Transverse colon (tissue), 4 donors: Measurements from ENCODE around the gene EBLN2. TPM values are rescaled to one million over a fixed set of nuclear protein-coding genes. Genes with fewer than 3 reads are reported as not detected.

Experiments used
- DNase-seq: peaks from one replicate; pipeline ENCODE4 v3.0.0-alpha.2; 2019
- H3K27ac ChIP-seq, 4 donors: fragments of 200-600 bp; sonication (generic); 2 replicates each; pipeline ENCODE4 v1.5.1; 2016 to 2018; ENCODE audit warnings: inconsistent platforms in 4 of 4
- H3K27me3 ChIP-seq: fragments of 200-600 bp; sonication (generic); 2 replicates; pipeline ENCODE4 v1.5.1; 2017; ENCODE audit warnings: inconsistent platforms
- H3K36me3 ChIP-seq, 4 donors: fragments of 200-600 bp; sonication (generic); 2 replicates each; pipeline ENCODE4 v1.5.1; 2017 to 2019; ENCODE audit warnings: inconsistent platforms in 4 of 4
- H3K4me1 ChIP-seq, 4 donors: fragments of 200-600 bp; sonication (generic); 2 replicates each; pipeline ENCODE4 v1.5.1; 2017 to 2020; ENCODE audit warnings: inconsistent platforms in 4 of 4
- H3K4me3 ChIP-seq, 4 donors: fragments of 200-600 bp; sonication (generic); 1 replicate in 1 of 4; 2 replicates in 3 of 4; pipeline versions ENCODE4 v1.5.1 to v1.6.1; 2017 to 2019; ENCODE audit warnings: inconsistent platforms in 4 of 4
- H3K9me3 ChIP-seq, 2 donors: fragments of 200-600 bp; sonication (generic); 2 replicates each; pipeline ENCODE4 v1.5.1; 2017 to 2019; ENCODE audit warnings: inconsistent platforms in 2 of 2
- EP300 ChIP-seq: sonication (generic); formaldehyde crosslinking; IDR thresholded peaks from one replicate; pipeline ENCODE4 v1.6.1; 2017; ENCODE audit warnings: antibody characterized with exemption, low read depth
- POLR2A ChIP-seq: fragments of 450-650 bp; IDR thresholded peaks from one replicate; pipeline ENCODE4 v1.6.1; 2016; ENCODE audit warnings: antibody characterized with exemption, mild to moderate bottlenecking, moderate library complexity
- POLR2AphosphoS5 ChIP-seq, 3 donors: sonication (generic); formaldehyde crosslinking; IDR thresholded peaks; one replicate each; pipeline ENCODE4 v1.6.1; 2016; ENCODE audit warnings: antibody characterized with exemption in 3 of 3
- WGBS, 2 donors: methylation state at CpG; one replicate each; pipeline ENCODE4 v1.1.5; 2018; ENCODE audit warnings: low coverage in 1 of 2; 5-methylcytosine and 5-hydroxymethylcytosine counted together
- in situ Hi-C, 4 donors: fragments of 200-750 bp; cut with MboI; loops; one replicate each; pipeline versions ENCODE4 v1.15.0 to v1.15.1; 2017; ENCODE audit warnings: low sequenced_read_pairs in 3 of 4, low pct_ligation_motif_present in 1 of 4, low pct_unique_long_range_greater_than_20kb in 1 of 4
- intact Hi-C: fragments of 100-400 bp; cut with DNase I; formaldehyde crosslinking; loops from one replicate; pipeline ENCODE4 v1.15.1; 2023; ENCODE audit warnings: low total_unique reads
- total RNA-seq, 4 donors: library from RNA; depleted of rRNA; stranded (reverse); fragments of >200 nt; gene quantifications; one replicate each; pipeline ENCODE4 v1.1.0, GENCODE V29; 2016
- TF ChIP-seq, protein P1 (sequence below), 5 experiments: fragments of 200-600 bp in 3 of 5; fragments of 450-650 bp in 2 of 5; sonication (generic) in 3 of 5; IDR thresholded peaks; 1 replicate in 2 of 5; 2 replicates in 3 of 5; pipeline ENCODE4 v1.5.1; 2016 to 2017; ENCODE audit warnings: antibody characterized with exemption in 5 of 5, inconsistent platforms in 3 of 5, mild to moderate bottlenecking in 2 of 5, moderate library complexity in 1 of 5

Gene EBLN2
- total RNA-seq, 4 donors from 2014 or later, result 4.5 to 19.4 (median 13.7) TPM

DNA sequence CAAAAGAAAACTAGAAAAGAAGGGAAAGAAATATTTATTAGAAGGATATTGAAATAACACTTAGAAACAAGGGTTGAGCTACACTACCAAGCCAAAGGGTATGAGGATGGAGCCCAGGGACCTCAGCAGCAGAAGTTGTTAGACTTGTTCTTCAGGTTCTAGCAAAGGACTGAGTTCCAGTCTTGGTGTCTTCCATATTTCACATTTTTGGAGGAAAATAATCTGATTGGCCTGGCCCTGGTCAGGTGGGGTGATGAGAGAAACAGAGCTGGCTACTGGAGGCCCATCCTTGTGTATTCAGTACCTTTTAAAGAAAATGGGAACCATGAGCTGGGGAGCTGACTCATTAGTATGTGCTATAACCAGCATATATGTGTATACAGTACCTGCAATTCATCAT lies 36.6 kb upstream of the EBLN2 start:
- Histone ChIP-seq H3K9me3 (no peaks in the 10 kb centered on the region), H3K27ac (peak overlapping the region in 3 of 4 donors; percentile 34 to 48 (median 40)), H3K36me3 (no peaks in the 10 kb centered on the region), H3K4me3 (no peak overlapping the region), H3K27me3 (no peaks in the 10 kb centered on the region), H3K4me1 (peaks cover 16 to 90% (median 58%) of the 10 kb centered on the region in 4 donors)
- intact Hi-C loops (no loop called here), in situ Hi-C loops (no loop called here)
- TF ChIP-seq POLR2AphosphoS5 (IDR thresholded peaks at IDR 0.05) (no peak), POLR2A (no peak), EP300 (no peak)
- TF ChIP-seq, protein P1, sequence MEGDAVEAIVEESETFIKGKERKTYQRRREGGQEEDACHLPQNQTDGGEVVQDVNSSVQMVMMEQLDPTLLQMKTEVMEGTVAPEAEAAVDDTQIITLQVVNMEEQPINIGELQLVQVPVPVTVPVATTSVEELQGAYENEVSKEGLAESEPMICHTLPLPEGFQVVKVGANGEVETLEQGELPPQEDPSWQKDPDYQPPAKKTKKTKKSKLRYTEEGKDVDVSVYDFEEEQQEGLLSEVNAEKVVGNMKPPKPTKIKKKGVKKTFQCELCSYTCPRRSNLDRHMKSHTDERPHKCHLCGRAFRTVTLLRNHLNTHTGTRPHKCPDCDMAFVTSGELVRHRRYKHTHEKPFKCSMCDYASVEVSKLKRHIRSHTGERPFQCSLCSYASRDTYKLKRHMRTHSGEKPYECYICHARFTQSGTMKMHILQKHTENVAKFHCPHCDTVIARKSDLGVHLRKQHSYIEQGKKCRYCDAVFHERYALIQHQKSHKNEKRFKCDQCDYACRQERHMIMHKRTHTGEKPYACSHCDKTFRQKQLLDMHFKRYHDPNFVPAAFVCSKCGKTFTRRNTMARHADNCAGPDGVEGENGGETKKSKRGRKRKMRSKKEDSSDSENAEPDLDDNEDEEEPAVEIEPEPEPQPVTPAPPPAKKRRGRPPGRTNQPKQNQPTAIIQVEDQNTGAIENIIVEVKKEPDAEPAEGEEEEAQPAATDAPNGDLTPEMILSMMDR (IDR thresholded peaks at IDR 0.05), result no peak
- DNase-seq, result no peak

DNA sequence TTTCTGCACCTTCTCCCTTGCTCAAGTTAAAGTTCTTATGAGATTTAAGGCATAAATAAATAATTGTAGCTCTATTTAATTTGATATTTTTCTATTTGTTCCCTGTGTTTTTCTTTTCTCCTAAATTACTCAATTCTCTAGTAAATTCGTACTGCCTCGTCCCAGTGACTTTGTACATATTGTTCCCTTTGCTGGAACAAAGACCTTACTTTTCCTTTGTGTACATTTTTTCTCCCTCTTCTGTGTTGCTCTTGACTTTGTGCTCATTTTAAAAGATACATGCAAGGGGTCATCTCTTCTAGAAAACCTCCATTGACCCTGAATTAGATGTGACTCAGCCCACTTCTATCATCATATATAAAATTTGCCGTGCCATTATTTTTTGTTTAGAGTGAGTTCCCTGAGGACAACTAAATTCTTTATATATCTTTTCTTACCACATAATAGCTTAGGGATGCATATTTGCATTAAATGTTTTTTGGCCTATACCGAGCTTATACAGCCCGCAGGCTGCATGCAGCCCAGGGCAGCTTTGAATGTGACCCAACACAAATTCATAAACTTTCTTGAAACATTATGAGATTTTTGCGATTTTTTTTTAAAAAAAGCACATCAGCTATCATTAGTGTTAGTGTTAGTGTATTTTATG lies 35.2 kb upstream of the EBLN2 start:
- 58 to 62% methylated on average over 5 to 6 of the region's 6 CpGs for WGBS, 2 donors
- H3K27me3 ChIP-seq, result no peaks in the 10 kb centered on the region
- DNase-seq, result no peak
- in situ Hi-C loops (no loop called here), intact Hi-C loops (no loop called here)
- TF ChIP-seq POLR2AphosphoS5 (IDR thresholded peaks at IDR 0.05) (no peak), POLR2A (no peak), EP300 (no peak)
- TF ChIP-seq, protein P1 (IDR thresholded peaks at IDR 0.05), result no peak
- H3K4me1 ChIP-seq, result peaks cover 12 to 78% (median 51%) of the 10 kb centered on the region in 4 donors
- H3K27ac ChIP-seq, result peak overlapping the region; percentile 5 to 48 (median 38)
- H3K4me3 ChIP-seq, result no peak overlapping the region
- H3K9me3 ChIP-seq, result no peaks in the 10 kb centered on the region
- H3K36me3 ChIP-seq, result no peaks in the 10 kb centered on the region

DNA sequence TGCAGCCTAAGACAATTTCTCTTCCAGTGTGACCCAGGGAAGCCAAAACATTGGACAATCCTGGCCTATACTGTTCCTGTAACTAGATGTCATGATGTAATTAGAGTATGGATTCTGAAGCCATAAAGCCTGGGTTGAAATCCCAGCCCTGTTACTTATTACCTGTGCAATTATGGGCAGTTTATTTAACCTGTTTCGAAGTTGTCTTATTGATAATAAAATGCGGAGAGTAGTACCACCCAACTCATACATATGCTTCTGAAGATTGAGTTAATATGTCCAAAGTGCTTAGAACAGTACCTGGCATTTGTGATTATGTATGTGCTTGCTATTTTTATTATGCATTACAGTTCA lies 34.7 kb upstream of the EBLN2 start:
- 20 to 26% methylated on average over 1 to 2 of the region's 2 CpGs for WGBS, 2 donors
- in situ Hi-C loops, result no loop called here
- no peak for DNase-seq
- intact Hi-C loops, result no loop called here
- H3K36me3 ChIP-seq, result no peaks in the 10 kb centered on the region
- no peak overlapping the region for H3K4me3 ChIP-seq
- TF ChIP-seq POLR2AphosphoS5 (IDR thresholded peaks at IDR 0.05), result no peak
- H3K9me3 ChIP-seq, result no peaks in the 10 kb centered on the region
- H3K27ac ChIP-seq, result peak overlapping the region in 3 of 4 donors; percentile 34 to 48 (median 43)
- H3K27me3 ChIP-seq, result no peaks in the 10 kb centered on the region
- peaks cover 12 to 79% (median 48%) of the 10 kb centered on the region in 4 donors for H3K4me1 ChIP-seq

DNA sequence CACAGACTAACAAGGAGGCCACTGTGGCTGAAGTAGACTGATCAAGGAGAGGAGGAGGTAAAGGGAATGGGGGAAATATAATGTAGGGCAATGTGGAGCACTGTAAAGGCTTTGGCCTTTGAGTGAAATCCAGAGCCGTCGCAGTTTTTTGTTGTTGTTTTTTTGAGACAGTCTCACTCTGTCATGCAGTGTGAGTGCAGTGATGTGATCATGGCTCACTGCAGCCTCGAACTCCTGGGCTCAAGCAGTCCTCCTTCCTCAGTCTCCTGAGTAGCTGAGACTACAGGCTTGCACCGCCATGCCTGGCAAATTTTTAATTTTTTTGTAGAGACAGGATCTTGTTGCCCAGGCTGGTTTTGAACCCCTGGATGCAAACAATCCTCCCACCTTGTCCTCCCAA lies 32.7 kb upstream of the EBLN2 start:
- no peaks in the 10 kb centered on the region for H3K27me3 ChIP-seq
- WGBS, 2 donors, result 62 to 85% methylated on average over 4 of the region's 4 CpGs
- intact Hi-C loops, result no loop called here
- no peak overlapping the region for H3K4me3 ChIP-seq
- H3K27ac ChIP-seq, result no peak overlapping the region
- TF ChIP-seq POLR2AphosphoS5 (IDR thresholded peaks at IDR 0.05) (no peak), POLR2A (no peak), EP300 (no peak)
- TF ChIP-seq, protein P1 (IDR thresholded peaks at IDR 0.05), result no peak
- peaks cover 9 to 84% (median 57%) of the 10 kb centered on the region in 4 donors for H3K4me1 ChIP-seq
- DNase-seq, result no peak
- in situ Hi-C loops, result no loop called here
- no peaks in the 10 kb centered on the region for H3K9me3 ChIP-seq
- H3K36me3 ChIP-seq, result no peaks in the 10 kb centered on the region

DNA sequence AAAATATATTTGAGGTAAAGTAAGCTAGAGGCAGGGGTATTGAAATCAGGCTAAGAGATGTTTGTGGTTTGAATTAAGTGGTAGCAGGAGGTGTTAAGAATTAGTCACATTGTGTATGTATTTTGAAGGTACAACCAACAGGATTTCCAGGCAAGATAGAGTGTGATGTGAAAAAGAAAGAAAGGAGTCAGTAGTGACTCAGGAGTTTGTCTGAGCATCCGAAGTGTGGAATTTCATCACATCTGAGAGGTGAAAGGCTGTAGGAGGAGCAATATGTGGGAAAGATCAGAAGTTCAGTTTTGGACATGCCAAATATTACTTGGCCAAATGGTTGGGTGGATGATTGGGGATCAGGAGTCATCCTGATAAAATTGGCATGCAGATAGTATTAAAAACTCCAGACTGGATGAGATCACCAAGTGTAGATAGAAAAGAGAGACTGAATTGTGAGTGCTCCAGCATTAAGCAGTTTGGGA lies 32.1 kb upstream of the EBLN2 start:
- no peaks in the 10 kb centered on the region for H3K9me3 ChIP-seq
- intact Hi-C loops (no loop called here), in situ Hi-C loops (no loop called here)
- no peak overlapping the region for H3K4me3 ChIP-seq
- no peak overlapping the region for H3K27ac ChIP-seq
- TF ChIP-seq EP300, result no peak
- no peak for TF ChIP-seq POLR2AphosphoS5 (IDR thresholded peaks at IDR 0.05)
- no peak for TF ChIP-seq POLR2A
- TF ChIP-seq, protein P1 (IDR thresholded peaks at IDR 0.05), result no peak
- WGBS, 2 donors, result 33 to 44% methylated on average over 1 of the region's 1 CpG
- H3K36me3 ChIP-seq, result no peaks in the 10 kb centered on the region
- no peak for DNase-seq
- peaks cover 9 to 84% (median 54%) of the 10 kb centered on the region in 4 donors for H3K4me1 ChIP-seq
- no peaks in the 10 kb centered on the region for H3K27me3 ChIP-seq
